Measurements from ENCODE around the gene ADAMTS1.
A peak's percentile ranks its signal among the peaks of the same experiment; 100 is the strongest.

ADAMTS1 gene

DNA sequence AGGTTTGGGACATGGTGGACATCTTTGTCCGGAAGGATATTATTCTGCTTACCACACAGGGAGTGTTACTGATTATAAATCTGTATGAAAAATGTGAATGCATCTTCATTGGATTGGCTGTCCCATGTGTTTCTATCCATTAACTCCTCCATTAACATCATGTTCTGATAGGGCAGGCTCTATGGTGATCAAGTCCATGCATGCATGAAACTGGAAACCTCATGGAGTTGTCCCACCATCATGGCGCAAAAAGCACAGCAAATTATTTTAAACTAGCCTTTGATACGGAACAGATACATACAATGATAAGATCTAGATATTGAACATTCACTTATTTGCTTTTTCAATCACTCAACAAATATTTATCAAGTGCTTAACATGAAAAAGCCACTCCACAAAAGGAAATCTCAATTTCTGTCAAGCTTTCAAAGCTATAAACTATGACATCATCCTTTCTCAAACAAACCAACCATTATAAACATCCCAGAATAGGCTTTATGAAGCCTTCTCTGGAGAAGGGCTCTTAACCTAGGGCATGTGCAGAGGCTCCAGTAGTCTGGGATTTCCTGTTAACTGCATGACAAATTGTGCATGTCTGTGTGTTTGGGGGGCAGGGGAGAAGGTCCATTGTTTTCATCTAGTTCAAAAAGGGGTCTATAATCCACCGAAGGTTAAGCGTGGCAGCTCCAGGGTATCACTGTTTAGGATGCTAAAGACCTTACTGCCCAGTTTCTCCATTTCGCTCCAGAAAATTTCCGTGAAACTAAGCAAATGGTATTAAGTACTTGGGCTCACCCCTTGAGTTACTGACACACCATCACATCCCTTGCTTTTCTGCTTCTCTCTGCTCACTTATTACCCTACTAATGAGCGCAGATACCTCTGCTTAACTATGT lies 46.1 kb downstream of the ADAMTS1 start:
- no peaks in the 10 kb centered on the region for H3K9me3 ChIP-seq (ENCODE audit: control insufficient read depth, insufficient read depth, low read depth, low read length)
- no peak overlapping the region for H3K4me3 ChIP-seq (ENCODE audit: low read depth, low read length)
- H3K36me3 ChIP-seq (ENCODE audit: control insufficient read depth in 2 of 2, insufficient read depth in 1 of 2, low read length in 2 of 2), result no peaks in the 10 kb centered on the region
- peaks cover 37% of the 10 kb centered on the region for H3K4me1 ChIP-seq (ENCODE audit: control insufficient read depth, insufficient read depth, low read length)
- CTCF ChIA-PET, result interaction anchor here (0.7 kb wide), 1 partner anchor 15 kb away, joined by 4 read pairs; no protein-coding TSS in a partner anchor
- H3K27ac ChIP-seq (ENCODE audit: extremely low read depth, low read depth, low read length), result peak overlapping the region; percentile 65
- POLR2A ChIA-PET, result interaction anchor here (2.8 kb wide), 1 partner anchor 46 kb away, joined by 8 read pairs; the partner anchor contains the start of gene ADAMTS1
- TF ChIP-seq ZNF837 (tag by site-specific recombination; IDR thresholded peaks at IDR 0.05), result no peak
- no peak for TF ChIP-seq ZNF561 (tag by site-specific recombination; IDR thresholded peaks at IDR 0.05; ENCODE audit: borderline replicate concordance)
- no peak for TF ChIP-seq GLIS2 (tag by site-specific recombination; IDR thresholded peaks at IDR 0.05)
- peak; percentile 87; the same call in 1 of the 2 replicates for TF ChIP-seq ZSCAN23 (tag by site-specific recombination; IDR thresholded peaks at IDR 0.05)
- no peak for TF ChIP-seq HOXC10 (CRISPR knock-in tag; IDR thresholded peaks at IDR 0.05)
- no peak for TF ChIP-seq ZNF114 (tag by site-specific recombination; IDR thresholded peaks at IDR 0.05)
- TF ChIP-seq ZNF704 (tag by site-specific recombination; IDR thresholded peaks at IDR 0.05), result no peak
- no peak for TF ChIP-seq ZNF18 (tag by site-specific recombination; IDR thresholded peaks at IDR 0.05)
- peak; percentile 67; the same call in 1 of the 2 replicates for TF ChIP-seq TSHZ1 (tag by site-specific recombination; IDR thresholded peaks at IDR 0.05; ENCODE audit: borderline replicate concordance)
- TF ChIP-seq ZNF175 (tag by site-specific recombination; IDR thresholded peaks at IDR 0.05), result no peak
- TF ChIP-seq, protein P1, sequence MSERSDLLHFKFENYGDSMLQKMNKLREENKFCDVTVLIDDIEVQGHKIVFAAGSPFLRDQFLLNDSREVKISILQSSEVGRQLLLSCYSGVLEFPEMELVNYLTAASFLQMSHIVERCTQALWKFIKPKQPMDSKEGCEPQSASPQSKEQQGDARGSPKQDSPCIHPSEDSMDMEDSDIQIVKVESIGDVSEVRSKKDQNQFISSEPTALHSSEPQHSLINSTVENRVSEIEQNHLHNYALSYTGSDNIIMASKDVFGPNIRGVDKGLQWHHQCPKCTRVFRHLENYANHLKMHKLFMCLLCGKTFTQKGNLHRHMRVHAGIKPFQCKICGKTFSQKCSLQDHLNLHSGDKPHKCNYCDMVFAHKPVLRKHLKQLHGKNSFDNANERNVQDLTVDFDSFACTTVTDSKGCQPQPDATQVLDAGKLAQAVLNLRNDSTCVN (tag by site-specific recombination; optimal IDR thresholded peaks at IDR 0.05), result no peak
- TF ChIP-seq ZNF155 (tag by site-specific recombination; IDR thresholded peaks at IDR 0.05), result no peak
- peak; percentile 92 for TF ChIP-seq ZBTB21 (tag by site-specific recombination; IDR thresholded peaks at IDR 0.05)
- TF ChIP-seq, protein P2, sequence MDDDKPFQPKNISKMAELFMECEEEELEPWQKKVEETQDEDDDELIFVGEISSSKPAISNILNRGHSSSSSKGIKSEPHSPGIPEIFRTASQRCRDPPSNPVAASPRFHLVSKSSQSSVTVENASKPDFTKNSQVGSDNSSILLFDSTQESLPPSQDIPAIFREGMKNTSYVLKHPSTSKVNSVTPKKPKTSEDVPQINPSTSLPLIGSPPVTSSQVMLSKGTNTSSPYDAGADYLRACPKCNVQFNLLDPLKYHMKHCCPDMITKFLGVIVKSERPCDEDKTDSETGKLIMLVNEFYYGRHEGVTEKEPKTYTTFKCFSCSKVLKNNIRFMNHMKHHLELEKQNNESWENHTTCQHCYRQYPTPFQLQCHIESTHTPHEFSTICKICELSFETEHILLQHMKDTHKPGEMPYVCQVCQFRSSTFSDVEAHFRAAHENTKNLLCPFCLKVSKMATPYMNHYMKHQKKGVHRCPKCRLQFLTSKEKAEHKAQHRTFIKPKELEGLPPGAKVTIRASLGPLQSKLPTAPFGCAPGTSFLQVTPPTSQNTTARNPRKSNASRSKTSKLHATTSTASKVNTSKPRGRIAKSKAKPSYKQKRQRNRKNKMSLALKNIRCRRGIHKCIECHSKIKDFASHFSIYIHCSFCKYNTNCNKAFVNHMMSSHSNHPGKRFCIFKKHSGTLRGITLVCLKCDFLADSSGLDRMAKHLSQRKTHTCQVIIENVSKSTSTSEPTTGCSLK (tag by site-specific recombination; IDR thresholded peaks at IDR 0.05), result no peak
- TF ChIP-seq ZNF776 (tag by site-specific recombination; IDR thresholded peaks at IDR 0.05; ENCODE audit: borderline replicate concordance), result no peak
- peak; percentile 72; the same call in 1 of the 2 replicates for TF ChIP-seq ZNF660 (tag by site-specific recombination; IDR thresholded peaks at IDR 0.05)
- TF ChIP-seq PATZ1 (tag by site-specific recombination; IDR thresholded peaks at IDR 0.05), result 0 out of 2 replicates have a peak, but pooled peaks have one; percentile 28
- TF ChIP-seq, protein P3, sequence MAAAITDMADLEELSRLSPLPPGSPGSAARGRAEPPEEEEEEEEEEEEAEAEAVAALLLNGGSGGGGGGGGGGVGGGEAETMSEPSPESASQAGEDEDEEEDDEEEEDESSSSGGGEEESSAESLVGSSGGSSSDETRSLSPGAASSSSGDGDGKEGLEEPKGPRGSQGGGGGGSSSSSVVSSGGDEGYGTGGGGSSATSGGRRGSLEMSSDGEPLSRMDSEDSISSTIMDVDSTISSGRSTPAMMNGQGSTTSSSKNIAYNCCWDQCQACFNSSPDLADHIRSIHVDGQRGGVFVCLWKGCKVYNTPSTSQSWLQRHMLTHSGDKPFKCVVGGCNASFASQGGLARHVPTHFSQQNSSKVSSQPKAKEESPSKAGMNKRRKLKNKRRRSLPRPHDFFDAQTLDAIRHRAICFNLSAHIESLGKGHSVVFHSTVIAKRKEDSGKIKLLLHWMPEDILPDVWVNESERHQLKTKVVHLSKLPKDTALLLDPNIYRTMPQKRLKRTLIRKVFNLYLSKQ (tag by site-specific recombination; IDR thresholded peaks at IDR 0.05; ENCODE audit: borderline replicate concordance), result no peak
- TF ChIP-seq ZNF645 (tag by site-specific recombination; IDR thresholded peaks at IDR 0.05), result no peak

All from HEK293 (cell line).